ENCODE results near the gene RPL36AL. TPM values are rescaled to one million over a fixed set of nuclear protein-coding genes. Genes with fewer than 3 reads are reported as not detected.
"Not testable (repeated sequence)": the region's sequence is repeated elsewhere in the genome, so short reads cannot be mapped to it uniquely, and the experiment has no call there.

Gene RPL36AL
- total RNA-seq, 1 experiment from 2014 or later = 165 TPM

- DNase-seq (ENCODE audit: low read depth in 1 of 2, low spot score in 2 of 2) = peak; percentile 91 to 93
- H3K36me3 ChIP-seq = peaks cover 29% of the 10 kb centered on the region
- H3K4me1 ChIP-seq (replicated peaks) = peaks cover 12% of the 10 kb centered on the region
- no peaks in the 10 kb centered on the region for H3K9me3 ChIP-seq (replicated peaks)
- H3K4me3 ChIP-seq = peak overlapping the region; percentile 78
- no peaks in the 10 kb centered on the region for H3K27me3 ChIP-seq (replicated peaks)
- peak overlapping the region; percentile 64 for H3K27ac ChIP-seq
Measured at GRCh38 chr14:49633640-49634546, 13.5 kb upstream of the RPL36AL start.

GRCh38 chr14:49623941-49624839 is 3.8 kb upstream of the RPL36AL start:
- no peak overlapping the region for H3K4me3 ChIP-seq
- no peak for DNase-seq (ENCODE audit: low read depth in 1 of 2, low spot score in 2 of 2)
- no peaks in the 10 kb centered on the region for H3K9me3 ChIP-seq (replicated peaks)

GRCh38 chr14:49623387-49623786 is 3.0 kb upstream of the RPL36AL start:
- Histone ChIP-seq H3K27me3 (replicated peaks) (no peaks in the 10 kb centered on the region), H3K4me3 (no peak overlapping the region), H3K4me1 (replicated peaks) (peaks cover 21% of the 10 kb centered on the region), H3K36me3 (peaks cover 53% of the 10 kb centered on the region), H3K9me3 (replicated peaks) (no peaks in the 10 kb centered on the region), H3K27ac (no peak overlapping the region)
- DNase-seq (ENCODE audit: low read depth in 1 of 2, low spot score in 2 of 2) = no peak

More at GRCh38 chr14:49623941-49624839, 3.8 kb upstream of the RPL36AL start:
- Histone ChIP-seq H3K4me1 (replicated peaks) (peaks cover 13% of the 10 kb centered on the region), H3K36me3 (peaks cover 45% of the 10 kb centered on the region), H3K27ac (no peak overlapping the region), H3K27me3 (replicated peaks) (no peaks in the 10 kb centered on the region)

GRCh38 chr14:49622022-49622607 is 1.7 kb upstream of the RPL36AL start:
- DNase-seq (ENCODE audit: low read depth in 1 of 2, low spot score in 2 of 2) = peak in 1 of 2 experiments; percentile 30
- no peaks in the 10 kb centered on the region for H3K27me3 ChIP-seq (replicated peaks)
- peak overlapping the region; percentile 73 for H3K4me3 ChIP-seq
- H3K9me3 ChIP-seq (replicated peaks) = no peaks in the 10 kb centered on the region
- peaks cover 64% of the 10 kb centered on the region for H3K36me3 ChIP-seq
- H3K4me1 ChIP-seq (replicated peaks) = peaks cover 34% of the 10 kb centered on the region
- no peak overlapping the region for H3K27ac ChIP-seq

- H3K4me3 ChIP-seq = peak overlapping the region; percentile 73
Measured at GRCh38 chr14:49621114-49621881, 872 bp upstream of the RPL36AL start.

GRCh38 chr14:49619730-49620129 is 696 bp downstream of the RPL36AL start:
- Histone ChIP-seq H3K4me3 (peak overlapping the region; percentile 73), H3K36me3 (peaks cover 70% of the 10 kb centered on the region), H3K4me1 (replicated peaks) (peaks cover 37% of the 10 kb centered on the region), H3K27me3 (replicated peaks) (no peaks in the 10 kb centered on the region), H3K27ac (peak overlapping the region; percentile 80), H3K9me3 (replicated peaks) (no peaks in the 10 kb centered on the region)
- no peak for DNase-seq (ENCODE audit: low read depth in 1 of 2, low spot score in 2 of 2)

More at GRCh38 chr14:49621114-49621881, 872 bp upstream of the RPL36AL start:
- Histone ChIP-seq H3K27ac (peak overlapping the region; percentile 80), H3K4me1 (replicated peaks) (peaks cover 37% of the 10 kb centered on the region), H3K36me3 (peaks cover 70% of the 10 kb centered on the region), H3K9me3 (replicated peaks) (no peaks in the 10 kb centered on the region), H3K27me3 (replicated peaks) (no peaks in the 10 kb centered on the region)
- DNase-seq (ENCODE audit: low read depth in 1 of 2, low spot score in 2 of 2) = peak in 1 of 2 experiments; percentile 66

- H3K27me3 ChIP-seq (replicated peaks); DNase-seq (ENCODE audit: low read depth in 1 of 2, low spot score in 2 of 2); H3K27ac ChIP-seq; H3K9me3 ChIP-seq (replicated peaks): not testable (repeated sequence)
- H3K4me3 ChIP-seq = peak overlapping the region; percentile 73
- peaks cover 37% of the 10 kb centered on the region for H3K4me1 ChIP-seq (replicated peaks)
- H3K36me3 ChIP-seq = peaks cover 74% of the 10 kb centered on the region
Measured at GRCh38 chr14:49619273-49619672, 1.2 kb downstream of the RPL36AL start.

GRCh38 chr14:49617852-49618519 is 2.4 kb downstream of the RPL36AL start:
- Histone ChIP-seq H3K4me1 (replicated peaks) (peaks cover 37% of the 10 kb centered on the region), H3K27me3 (replicated peaks) (no peaks in the 10 kb centered on the region), H3K36me3 (peaks cover 71% of the 10 kb centered on the region), H3K9me3 (replicated peaks) (no peaks in the 10 kb centered on the region), H3K4me3 (no peak overlapping the region), H3K27ac (no peak overlapping the region)
- no peak for DNase-seq (ENCODE audit: low read depth in 1 of 2, low spot score in 2 of 2)

GRCh38 chr14:49615776-49616175 is 4.7 kb downstream of the RPL36AL start:
- Histone ChIP-seq H3K27ac (no peak overlapping the region), H3K36me3 (peaks cover 65% of the 10 kb centered on the region), H3K4me3 (no peak overlapping the region), H3K9me3 (replicated peaks) (no peaks in the 10 kb centered on the region), H3K4me1 (replicated peaks) (peaks cover 24% of the 10 kb centered on the region), H3K27me3 (replicated peaks) (no peaks in the 10 kb centered on the region)
- DNase-seq (ENCODE audit: low read depth in 1 of 2, low spot score in 2 of 2) = no peak

GRCh38 chr14:49614196-49614595 is 6.2 kb downstream of the RPL36AL start:
- H3K27ac ChIP-seq = no peak overlapping the region
- no peaks in the 10 kb centered on the region for H3K9me3 ChIP-seq (replicated peaks)
- H3K4me1 ChIP-seq (replicated peaks) = peaks cover 24% of the 10 kb centered on the region
- H3K36me3 ChIP-seq = peaks cover 63% of the 10 kb centered on the region
- no peaks in the 10 kb centered on the region for H3K27me3 ChIP-seq (replicated peaks)
- no peak for DNase-seq (ENCODE audit: low read depth in 1 of 2, low spot score in 2 of 2)
- H3K4me3 ChIP-seq = no peak overlapping the region

- Histone ChIP-seq H3K9me3 (replicated peaks) (no peaks in the 10 kb centered on the region), H3K4me1 (replicated peaks) (peaks cover 8% of the 10 kb centered on the region), H3K36me3 (peaks cover 53% of the 10 kb centered on the region), H3K27ac (no peak overlapping the region), H3K27me3 (replicated peaks) (no peaks in the 10 kb centered on the region), H3K4me3 (no peak overlapping the region)
- no peak for DNase-seq (ENCODE audit: low read depth in 1 of 2, low spot score in 2 of 2)
Measured at GRCh38 chr14:49612671-49613070, 7.8 kb downstream of the RPL36AL start.

- H3K4me1 ChIP-seq (replicated peaks) = peaks cover 4% of the 10 kb centered on the region
- no peak overlapping the region for H3K4me3 ChIP-seq
- no peaks in the 10 kb centered on the region for H3K27me3 ChIP-seq (replicated peaks)
- DNase-seq (ENCODE audit: low read depth in 1 of 2, low spot score in 2 of 2) = no peak
- H3K9me3 ChIP-seq (replicated peaks) = no peaks in the 10 kb centered on the region
- no peak overlapping the region for H3K27ac ChIP-seq
- H3K36me3 ChIP-seq = peaks cover 53% of the 10 kb centered on the region
Measured at GRCh38 chr14:49612251-49612650, 8.2 kb downstream of the RPL36AL start.

All from SJSA1 (cell line).